ENCODE measurements around the gene PREX1.

The PREX1 gene

DNA sequence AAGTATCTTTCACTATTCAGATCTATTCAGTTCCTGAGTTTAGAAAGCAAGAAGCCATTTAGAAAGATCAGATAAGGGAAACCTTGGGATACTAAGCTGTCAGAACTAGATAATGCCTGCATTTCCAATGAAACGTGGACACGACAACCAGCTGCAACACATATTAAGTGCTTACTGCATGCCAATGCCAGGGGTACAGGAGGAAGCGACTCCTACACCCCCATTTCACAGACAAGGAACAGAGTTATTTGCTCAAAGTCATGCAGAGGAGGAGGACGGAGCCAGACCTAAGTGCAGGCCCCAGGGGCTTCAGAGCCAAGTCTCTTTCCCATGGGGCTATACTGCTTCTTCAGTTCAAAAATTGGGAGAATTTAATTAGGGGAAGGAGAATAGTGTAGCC, 62.4 kb downstream of the PREX1 start:
- Histone ChIP-seq H3K4me1 (ENCODE audit: insufficient read depth, insufficient read length) (peaks cover 21% of the 10 kb centered on the region), H3K36me3 (ENCODE audit: insufficient read depth, insufficient read length, low read length) (no peaks in the 10 kb centered on the region), H3K4me3 (ENCODE audit: insufficient read length, low read depth) (no peak overlapping the region), H3K27me3 (ENCODE audit: insufficient read depth, insufficient read length) (no peaks in the 10 kb centered on the region), H3K9ac (ENCODE audit: insufficient read length, low read depth) (no peak overlapping the region), H3K9me3 (ENCODE audit: insufficient read depth, low read length) (peaks cover 14% of the 10 kb centered on the region; the same call in 1 of the 2 replicates)
- TF ChIP-seq YY1 (IDR thresholded peaks at IDR 0.05; ENCODE audit: insufficient read depth, insufficient read length) = no peak
- TF ChIP-seq ZNF274 (IDR thresholded peaks at IDR 0.05; ENCODE audit: low read depth, low read length) = no peak
- TF ChIP-seq SUZ12 (IDR thresholded peaks at IDR 0.05; ENCODE audit: extremely low read depth, insufficient read depth, insufficient read length) = no peak
- no peak for DNase-seq (ENCODE audit: low read depth, low spot score)

GRCh38 chr20:48763216-48763914, 64.4 kb downstream of the PREX1 start:
- H3K36me3 ChIP-seq (ENCODE audit: insufficient read depth, insufficient read length, low read length) = no peaks in the 10 kb centered on the region

DNA sequence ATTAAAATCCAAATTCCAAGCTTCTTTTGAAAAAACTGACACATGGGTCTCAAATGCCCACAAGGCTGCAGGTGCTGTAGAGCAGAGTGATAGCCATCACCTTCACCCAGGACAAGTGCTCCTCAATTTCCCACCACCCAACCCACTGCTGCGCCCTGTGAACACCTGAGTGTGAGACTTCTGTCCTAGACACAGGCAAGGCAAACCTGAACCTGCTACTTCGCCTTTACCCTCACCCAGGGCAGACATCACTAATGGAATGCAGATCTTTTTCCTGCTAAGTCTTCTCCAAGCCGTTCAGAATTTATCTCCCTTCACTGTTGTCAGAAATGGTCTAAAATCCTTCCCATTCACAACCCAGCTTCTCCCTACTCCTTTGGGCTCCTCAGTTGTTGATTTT, 65.9 kb downstream of the PREX1 start:
- H3K9ac ChIP-seq (ENCODE audit: insufficient read length, low read depth) = no peak overlapping the region
- H3K4me1 ChIP-seq (ENCODE audit: insufficient read depth, insufficient read length) = peaks cover 9% of the 10 kb centered on the region

More at GRCh38 chr20:48763216-48763914, 64.4 kb downstream of the PREX1 start:
- DNase-seq (ENCODE audit: low read depth, low spot score) = no peak
- TF ChIP-seq YY1 (IDR thresholded peaks at IDR 0.05; ENCODE audit: insufficient read depth, insufficient read length) (no peak), ZNF274 (IDR thresholded peaks at IDR 0.05; ENCODE audit: low read depth, low read length) (no peak), SUZ12 (IDR thresholded peaks at IDR 0.05; ENCODE audit: extremely low read depth, insufficient read depth, insufficient read length) (no peak)
- Histone ChIP-seq H3K9me3 (ENCODE audit: insufficient read depth, low read length) (peaks cover 14% of the 10 kb centered on the region; the same call in 1 of the 2 replicates), H3K27me3 (ENCODE audit: insufficient read depth, insufficient read length) (no peaks in the 10 kb centered on the region), H3K9ac (ENCODE audit: insufficient read length, low read depth) (no peak overlapping the region), H3K4me1 (ENCODE audit: insufficient read depth, insufficient read length) (peaks cover 9% of the 10 kb centered on the region), H3K4me3 (ENCODE audit: insufficient read length, low read depth) (no peak overlapping the region)

DNA sequence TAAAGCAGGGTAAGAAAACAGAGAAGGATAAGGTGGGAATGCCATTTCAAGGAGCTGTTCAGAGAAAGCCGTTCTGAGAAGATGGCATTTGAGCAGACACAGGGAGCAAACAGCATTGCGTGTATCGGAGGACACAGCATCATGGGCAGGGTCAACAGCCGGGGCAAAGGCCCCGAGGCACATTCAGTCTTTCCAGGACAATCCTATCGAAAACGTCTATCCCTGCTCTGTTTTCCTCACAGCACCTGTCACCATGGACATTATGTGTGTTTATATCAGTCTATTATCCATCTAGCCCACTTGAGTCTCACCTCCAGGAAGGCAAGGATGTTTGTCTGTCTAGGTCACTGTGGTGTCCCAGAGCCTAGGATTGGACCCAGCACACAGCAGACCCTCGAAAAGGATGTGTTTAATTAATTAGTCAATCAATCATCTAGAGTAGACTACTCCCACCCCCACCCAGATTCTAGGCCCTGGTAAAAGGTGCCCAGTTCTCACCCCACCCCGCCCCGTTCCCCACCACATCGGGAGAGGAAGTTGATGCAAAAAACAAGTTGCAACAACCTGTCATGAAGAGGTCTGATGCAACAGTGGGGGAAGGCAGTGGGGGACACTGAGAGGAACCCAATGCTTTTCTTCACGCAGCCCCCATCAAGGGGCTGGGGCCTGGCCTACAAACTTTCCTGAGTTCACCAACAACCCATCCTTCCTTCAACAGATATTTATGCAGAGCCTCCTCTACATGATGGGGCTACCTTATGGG, 66.6 kb downstream of the PREX1 start:
- no peaks in the 10 kb centered on the region for H3K36me3 ChIP-seq (ENCODE audit: insufficient read depth, insufficient read length, low read length)
- DNase-seq (ENCODE audit: low read depth, low spot score) = no peak
- no peak for TF ChIP-seq YY1 (IDR thresholded peaks at IDR 0.05; ENCODE audit: insufficient read depth, insufficient read length)
- H3K9ac ChIP-seq (ENCODE audit: insufficient read length, low read depth) = no peak overlapping the region
- no peak overlapping the region for H3K4me3 ChIP-seq (ENCODE audit: insufficient read length, low read depth)
- peaks cover 14% of the 10 kb centered on the region; the same call in 1 of the 2 replicates for H3K9me3 ChIP-seq (ENCODE audit: insufficient read depth, low read length)
- peaks cover 8% of the 10 kb centered on the region for H3K4me1 ChIP-seq (ENCODE audit: insufficient read depth, insufficient read length)
- H3K27me3 ChIP-seq (ENCODE audit: insufficient read depth, insufficient read length) = no peaks in the 10 kb centered on the region

More for the DNA sequence above, 65.9 kb downstream of the PREX1 start:
- H3K4me3 ChIP-seq (ENCODE audit: insufficient read length, low read depth) = no peak overlapping the region
- H3K27me3 ChIP-seq (ENCODE audit: insufficient read depth, insufficient read length) = no peaks in the 10 kb centered on the region
- no peak for TF ChIP-seq ZNF274 (IDR thresholded peaks at IDR 0.05; ENCODE audit: low read depth, low read length)
- no peak for TF ChIP-seq YY1 (IDR thresholded peaks at IDR 0.05; ENCODE audit: insufficient read depth, insufficient read length)
- TF ChIP-seq SUZ12 (IDR thresholded peaks at IDR 0.05; ENCODE audit: extremely low read depth, insufficient read depth, insufficient read length) = no peak
- DNase-seq (ENCODE audit: low read depth, low spot score) = no peak
- no peaks in the 10 kb centered on the region for H3K36me3 ChIP-seq (ENCODE audit: insufficient read depth, insufficient read length, low read length)
- H3K9me3 ChIP-seq (ENCODE audit: insufficient read depth, low read length) = peaks cover 14% of the 10 kb centered on the region; the same call in 1 of the 2 replicates

DNA sequence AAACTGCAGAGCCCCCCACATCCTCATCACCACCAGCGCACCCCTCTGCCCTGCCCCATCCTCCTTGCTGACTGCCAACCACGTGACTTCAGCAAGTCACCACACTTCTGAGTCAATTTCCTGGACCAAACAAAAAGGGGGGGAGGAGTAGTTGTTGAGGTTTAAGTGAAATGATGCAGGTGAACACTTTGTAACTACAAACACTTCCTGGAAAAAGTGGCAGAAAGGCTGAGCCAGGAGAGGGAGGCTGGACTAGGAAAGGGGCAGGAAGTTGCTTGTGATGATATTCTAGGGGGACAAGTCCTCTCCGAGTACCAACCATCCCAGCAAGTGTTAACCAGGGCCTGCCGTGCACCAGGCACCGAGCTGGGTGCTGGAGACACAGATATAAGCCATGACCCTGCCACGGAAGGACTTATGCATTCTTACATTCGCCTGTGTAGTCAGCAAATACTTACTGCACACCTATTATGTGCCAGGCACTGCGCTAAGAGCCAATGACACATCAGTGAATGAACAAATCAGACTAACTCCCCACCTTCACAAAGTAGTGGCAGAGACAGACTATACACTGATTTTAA, 67.3 kb downstream of the PREX1 start:
- no peaks in the 10 kb centered on the region for H3K36me3 ChIP-seq (ENCODE audit: insufficient read depth, insufficient read length, low read length)
- H3K4me3 ChIP-seq (ENCODE audit: insufficient read length, low read depth) = no peak overlapping the region
- no peak for TF ChIP-seq YY1 (IDR thresholded peaks at IDR 0.05; ENCODE audit: insufficient read depth, insufficient read length)
- TF ChIP-seq SUZ12 (IDR thresholded peaks at IDR 0.05; ENCODE audit: extremely low read depth, insufficient read depth, insufficient read length) = no peak
- no peak for TF ChIP-seq ZNF274 (IDR thresholded peaks at IDR 0.05; ENCODE audit: low read depth, low read length)
- H3K4me1 ChIP-seq (ENCODE audit: insufficient read depth, insufficient read length) = peaks cover 7% of the 10 kb centered on the region
- peaks cover 15% of the 10 kb centered on the region; the same call in 1 of the 2 replicates for H3K9me3 ChIP-seq (ENCODE audit: insufficient read depth, low read length)
- no peaks in the 10 kb centered on the region for H3K27me3 ChIP-seq (ENCODE audit: insufficient read depth, insufficient read length)
- H3K9ac ChIP-seq (ENCODE audit: insufficient read length, low read depth) = no peak overlapping the region
- DNase-seq (ENCODE audit: low read depth, low spot score) = no peak

DNA sequence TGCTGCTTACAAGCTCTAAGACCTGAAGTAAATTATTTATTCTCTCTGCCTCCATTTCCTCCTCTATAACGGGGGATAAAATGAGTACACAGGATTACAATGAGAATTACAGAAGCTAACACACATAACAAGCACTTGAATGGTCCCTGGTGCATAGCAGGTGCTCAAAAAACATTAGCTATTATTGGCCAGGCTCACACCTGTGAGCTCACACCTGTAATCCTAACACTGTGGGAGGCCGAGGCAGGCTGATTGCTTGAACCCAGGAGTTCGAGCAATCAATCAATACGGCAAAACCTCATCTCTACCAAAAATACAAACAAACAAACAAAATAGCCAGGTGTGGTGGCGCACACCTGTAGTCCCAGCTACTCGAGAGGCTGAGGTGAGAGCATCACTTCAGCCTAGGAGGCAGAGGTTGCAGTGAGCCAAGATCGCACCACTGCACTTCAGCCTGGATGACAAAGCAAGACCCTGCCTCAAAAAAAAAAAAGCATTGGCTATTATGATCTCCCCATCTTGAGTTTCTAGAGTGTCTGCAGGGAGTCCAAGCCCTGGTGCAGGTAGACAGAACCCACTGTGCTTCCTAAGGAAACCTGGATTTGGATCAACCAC, 68.1 kb downstream of the PREX1 start:
- no peak overlapping the region for H3K9ac ChIP-seq (ENCODE audit: insufficient read length, low read depth)
- H3K9me3 ChIP-seq (ENCODE audit: insufficient read depth, low read length) = peaks cover 14% of the 10 kb centered on the region; the same call in 1 of the 2 replicates
- no peaks in the 10 kb centered on the region for H3K36me3 ChIP-seq (ENCODE audit: insufficient read depth, insufficient read length, low read length)
- DNase-seq (ENCODE audit: low read depth, low spot score) = no peak
- H3K27me3 ChIP-seq (ENCODE audit: insufficient read depth, insufficient read length) = no peaks in the 10 kb centered on the region
- TF ChIP-seq ZNF274 (IDR thresholded peaks at IDR 0.05; ENCODE audit: low read depth, low read length) = no peak
- TF ChIP-seq SUZ12 (IDR thresholded peaks at IDR 0.05; ENCODE audit: extremely low read depth, insufficient read depth, insufficient read length) = no peak
- no peak for TF ChIP-seq YY1 (IDR thresholded peaks at IDR 0.05; ENCODE audit: insufficient read depth, insufficient read length)
- H3K4me3 ChIP-seq (ENCODE audit: insufficient read length, low read depth) = no peak overlapping the region
- peaks cover 7% of the 10 kb centered on the region for H3K4me1 ChIP-seq (ENCODE audit: insufficient read depth, insufficient read length)

Data from NT2/D1 (cell line).